ENCODE data around the gene EFCAB12.

- TF ChIP-seq CTCF (IDR thresholded peaks at IDR 0.05; ENCODE audit: insufficient read depth, low read depth, low read length) (no peak), EZH2 (IDR thresholded peaks at IDR 0.05; ENCODE audit: insufficient read depth, low read length) (no peak)
Observed at GRCh38 chr3:129453732-129454131, 25.3 kb upstream of the EFCAB12 start.

All from astrocyte (in vitro differentiated cells and primary cell).